Activated CD4-positive, alpha-beta memory T cell treated with anti-CD3 and anti-CD28 coated beads for 36 hours (primary cell): ENCODE data around the gene GPC5. TPM values are rescaled to one million over a fixed set of nuclear protein-coding genes. Genes with fewer than 3 reads are reported as not detected.

Experiments used
- CTCF ChIA-PET: fragments of 350-600 bp; sonication (Branson Sonifier 250); formaldehyde crosslinking; loops from one replicate; lab custom pipeline; 2021; ENCODE audit warnings: antibody characterized with exemption, inconsistent platforms; lab: Charles Lee
- POLR2A ChIA-PET: fragments of 350-600 bp; sonication (Branson Sonifier 250); formaldehyde crosslinking; loops from one replicate; lab custom pipeline; 2021; ENCODE audit warnings: antibody characterized with exemption; lab: Charles Lee
- DNase-seq: peaks from one replicate; pipeline ENCODE4 v3.0.0-alpha.2; 2020
- H3K27ac Mint-ChIP-seq: one replicate; pipeline ENCODE4 v1.8.0; 2021; ENCODE audit warnings: mixed read lengths
- H3K27me3 Mint-ChIP-seq: one replicate; pipeline ENCODE4 v1.8.0; 2021; ENCODE audit warnings: mixed read lengths
- H3K36me3 Mint-ChIP-seq: one replicate; pipeline ENCODE4 v1.8.0; 2021; ENCODE audit warnings: mixed read lengths
- H3K4me1 Mint-ChIP-seq: one replicate; pipeline ENCODE4 v1.8.0; 2021; ENCODE audit warnings: low read depth, mixed read lengths
- H3K4me3 Mint-ChIP-seq: one replicate; pipeline ENCODE4 v1.8.0; 2021; ENCODE audit warnings: mild to moderate bottlenecking, mixed read lengths
- H3K9me3 Mint-ChIP-seq: one replicate; pipeline ENCODE4 v1.8.0; 2021; ENCODE audit warnings: mixed read lengths
- intact Hi-C: fragments of 100-400 bp; cut with micrococcal nuclease; formaldehyde crosslinking; loops from one replicate; pipeline ENCODE4 v1.15.1; 2023
- total RNA-seq, 2 experiments: library from RNA; stranded (reverse); gene quantifications; one replicate each; pipeline ENCODE4 v1.2.3, GENCODE V29; 2021

The GPC5 gene
- total RNA-seq, 2 experiments from 2014 or later, result 0.17 to 0.29 TPM

DNA sequence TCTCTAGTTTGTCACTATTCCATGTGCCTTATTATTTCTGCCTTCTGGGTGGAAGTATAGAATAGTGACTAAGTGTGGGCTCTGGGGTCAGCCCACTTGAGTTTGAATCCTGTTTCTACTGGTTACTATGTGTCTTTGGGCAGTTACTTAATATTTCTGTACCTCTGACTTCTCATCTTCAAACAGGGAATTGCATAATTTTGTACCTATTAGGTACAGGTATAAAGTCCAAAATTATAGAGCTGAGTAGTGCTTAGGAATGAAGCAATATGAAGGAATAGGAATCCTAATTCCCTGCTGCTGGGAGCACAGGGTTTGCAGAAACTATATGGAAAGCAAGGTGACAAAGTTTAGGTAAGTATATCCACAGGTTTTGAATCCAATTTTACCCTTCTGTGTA, 564.5 kb downstream of the GPC5 start:
- ChIA-PET POLR2A (no interaction called here), CTCF (no interaction called here)
- no peaks in the 10 kb centered on the region for H3K36me3 Mint-ChIP-seq
- peaks cover 13% of the 10 kb centered on the region for H3K9me3 Mint-ChIP-seq
- H3K27me3 Mint-ChIP-seq, result no peaks in the 10 kb centered on the region
- H3K4me3 Mint-ChIP-seq, result no peak overlapping the region
- no peak for DNase-seq
- intact Hi-C loops, result no loop called here
- H3K27ac Mint-ChIP-seq, result no peak overlapping the region
- no peaks in the 10 kb centered on the region for H3K4me1 Mint-ChIP-seq

DNA sequence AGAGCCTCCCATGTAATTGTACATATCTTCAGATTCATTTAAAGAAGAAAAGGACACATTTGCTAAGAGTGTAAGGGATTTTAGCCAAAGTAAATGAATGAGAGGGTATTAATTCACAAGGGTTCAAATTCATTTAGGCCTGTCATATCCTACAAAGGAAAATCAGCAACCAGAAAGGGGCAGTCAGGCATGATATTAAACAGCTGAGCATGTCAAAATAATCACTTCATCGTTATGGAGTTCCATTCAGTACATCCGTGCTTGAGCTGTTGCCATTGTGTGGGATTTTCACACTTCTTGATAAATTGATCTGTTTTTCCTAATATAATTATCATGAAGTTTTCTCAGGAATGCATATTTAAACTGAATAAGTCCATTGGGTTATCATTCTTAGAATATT, 567.1 kb downstream of the GPC5 start:
- Mint-ChIP-seq H3K36me3 (no peaks in the 10 kb centered on the region), H3K4me1 (no peaks in the 10 kb centered on the region), H3K4me3 (no peak overlapping the region), H3K27me3 (no peaks in the 10 kb centered on the region), H3K9me3 (peaks cover 16% of the 10 kb centered on the region), H3K27ac (no peak overlapping the region)
- CTCF ChIA-PET, result no interaction called here
- intact Hi-C loops, result no loop called here
- DNase-seq, result no peak
- POLR2A ChIA-PET, result no interaction called here

DNA sequence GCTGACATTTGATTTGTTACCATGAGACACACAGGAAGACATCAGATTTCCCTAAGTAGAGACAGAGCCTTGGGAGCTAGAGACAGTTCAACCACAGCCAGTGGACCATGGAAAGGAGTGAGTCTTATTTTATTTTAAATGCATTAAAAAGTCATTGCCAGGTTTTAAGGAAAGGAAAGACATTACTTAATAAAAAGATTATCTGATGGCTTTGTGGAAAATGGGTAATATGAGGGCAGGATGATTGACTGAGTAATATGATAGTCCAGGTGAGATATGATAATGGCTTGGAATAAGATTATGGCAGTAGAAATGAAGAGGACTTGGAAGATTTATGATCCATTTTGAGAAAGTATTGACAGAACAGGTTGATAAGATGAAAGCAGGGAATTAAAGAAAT, 580.1 kb downstream of the GPC5 start:
- H3K27ac Mint-ChIP-seq, result no peak overlapping the region
- H3K4me1 Mint-ChIP-seq, result no peaks in the 10 kb centered on the region
- peaks cover 11% of the 10 kb centered on the region for H3K9me3 Mint-ChIP-seq
- H3K4me3 Mint-ChIP-seq, result no peak overlapping the region
- intact Hi-C loops, result no loop called here
- CTCF ChIA-PET, result no interaction called here
- POLR2A ChIA-PET, result no interaction called here
- no peaks in the 10 kb centered on the region for H3K27me3 Mint-ChIP-seq
- H3K36me3 Mint-ChIP-seq, result no peaks in the 10 kb centered on the region
- no peak for DNase-seq

DNA sequence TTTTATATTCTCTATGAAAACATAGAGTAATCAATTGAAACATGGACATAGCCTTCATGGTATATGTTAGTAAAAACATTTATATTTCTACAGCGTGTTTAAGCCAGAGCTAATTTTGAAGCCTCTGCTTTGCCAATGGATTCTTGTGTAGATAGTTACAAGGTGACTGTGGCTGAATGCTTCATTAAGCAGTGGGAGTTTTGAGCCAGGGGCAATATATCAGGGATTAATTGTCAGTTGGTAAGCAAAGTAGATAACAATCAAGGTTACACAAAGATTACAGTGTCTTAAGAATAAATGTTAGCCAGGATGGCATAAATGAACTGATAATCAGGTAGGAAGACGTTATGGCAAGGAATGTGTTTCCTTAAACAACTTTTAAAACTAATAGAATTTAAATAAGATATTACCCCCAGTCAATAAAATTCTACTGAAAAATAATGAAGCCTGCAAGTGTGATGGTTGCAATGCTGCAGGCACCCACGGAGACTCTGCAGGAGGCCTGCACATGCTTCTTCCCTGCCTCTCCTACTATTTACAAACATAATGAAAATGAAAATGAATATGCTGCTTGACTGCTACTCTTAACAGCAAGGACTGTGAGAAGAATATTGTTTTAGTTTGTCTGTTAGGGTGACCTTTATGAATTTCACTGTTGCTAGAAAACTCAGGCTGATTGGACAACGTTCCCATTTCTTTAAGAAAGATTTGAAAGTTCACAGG, 588.5 kb downstream of the GPC5 start:
- no peak for DNase-seq
- H3K27me3 Mint-ChIP-seq, result no peaks in the 10 kb centered on the region
- no peaks in the 10 kb centered on the region for H3K36me3 Mint-ChIP-seq
- POLR2A ChIA-PET, result no interaction called here
- no peaks in the 10 kb centered on the region for H3K4me1 Mint-ChIP-seq
- no peak overlapping the region for H3K4me3 Mint-ChIP-seq
- H3K27ac Mint-ChIP-seq, result no peak overlapping the region
- CTCF ChIA-PET, result no interaction called here
- intact Hi-C loops, result no loop called here
- H3K9me3 Mint-ChIP-seq, result peaks cover 3% of the 10 kb centered on the region

DNA sequence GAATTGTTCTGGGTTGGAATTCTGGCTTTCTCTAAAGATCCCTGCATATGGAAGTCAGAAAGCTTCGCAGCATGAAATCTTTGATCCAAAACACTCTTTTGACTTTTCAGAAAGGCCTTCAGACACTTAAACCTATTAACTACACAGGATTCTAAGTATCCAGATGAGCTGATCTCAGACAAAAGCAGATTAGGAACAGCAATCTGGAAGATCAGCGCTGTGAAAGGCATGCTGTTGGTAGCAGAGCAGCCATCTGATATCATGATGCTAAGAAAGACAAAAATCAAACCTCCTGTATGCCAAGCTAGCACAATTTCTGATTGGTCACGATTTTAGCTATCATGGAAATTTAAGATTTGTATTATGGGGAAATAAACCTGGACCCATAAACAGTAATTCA, 589.9 kb downstream of the GPC5 start:
- no peaks in the 10 kb centered on the region for H3K4me1 Mint-ChIP-seq
- CTCF ChIA-PET, result no interaction called here
- no peak for DNase-seq
- peaks cover 3% of the 10 kb centered on the region for H3K9me3 Mint-ChIP-seq
- intact Hi-C loops, result no loop called here
- POLR2A ChIA-PET, result no interaction called here
- H3K27me3 Mint-ChIP-seq, result no peaks in the 10 kb centered on the region
- no peak overlapping the region for H3K27ac Mint-ChIP-seq
- no peak overlapping the region for H3K4me3 Mint-ChIP-seq
- H3K36me3 Mint-ChIP-seq, result no peaks in the 10 kb centered on the region

DNA sequence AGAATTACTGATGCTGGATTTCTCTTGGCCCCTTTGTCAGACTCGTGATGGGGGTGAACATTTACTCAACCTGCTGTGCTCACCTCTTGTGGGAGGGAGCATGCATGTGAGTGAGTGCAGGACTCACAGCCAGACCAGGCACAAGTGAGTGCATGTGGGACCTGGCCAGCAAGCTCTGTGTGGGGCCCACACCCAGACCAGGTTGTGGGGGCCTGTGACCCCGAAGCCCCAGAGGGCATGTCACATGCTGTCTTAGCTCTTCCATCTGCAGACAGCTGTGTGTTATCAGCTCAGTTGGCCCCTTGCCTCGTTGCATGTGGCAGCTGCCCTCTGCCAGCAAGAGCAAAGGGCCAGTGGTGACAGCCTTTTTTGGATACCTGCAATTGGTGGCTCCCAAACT, 614.4 kb downstream of the GPC5 start:
- intact Hi-C loops, result no loop called here
- POLR2A ChIA-PET, result no interaction called here

DNA sequence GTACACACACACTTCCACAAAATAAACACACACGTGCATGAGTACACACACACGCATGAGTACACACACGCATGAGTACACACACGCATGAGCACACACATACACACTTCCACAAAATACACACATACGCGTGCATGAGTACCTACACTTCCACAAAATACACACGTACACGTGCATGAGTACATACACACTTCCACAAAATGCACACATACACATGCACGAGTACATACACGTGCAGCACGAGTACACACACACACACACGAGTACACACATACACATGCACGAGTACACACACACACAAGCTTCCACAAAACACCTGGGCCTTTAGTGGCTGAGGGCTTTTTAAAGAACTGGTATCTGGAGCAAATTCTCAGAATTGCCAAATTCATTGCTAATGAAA, 619.3 kb downstream of the GPC5 start:
- Mint-ChIP-seq H3K4me3 (no peak overlapping the region), H3K4me1 (no peaks in the 10 kb centered on the region), H3K27ac (no peak overlapping the region), H3K36me3 (no peaks in the 10 kb centered on the region), H3K9me3 (no peaks in the 10 kb centered on the region), H3K27me3 (no peaks in the 10 kb centered on the region)
- CTCF ChIA-PET, result no interaction called here
- intact Hi-C loops, result no loop called here
- DNase-seq, result no peak
- POLR2A ChIA-PET, result no interaction called here

More for the DNA sequence above, 614.4 kb downstream of the GPC5 start:
- H3K27me3 Mint-ChIP-seq, result no peaks in the 10 kb centered on the region
- DNase-seq, result no peak
- H3K9me3 Mint-ChIP-seq, result peaks cover 3% of the 10 kb centered on the region
- H3K4me3 Mint-ChIP-seq, result no peak overlapping the region
- no peaks in the 10 kb centered on the region for H3K4me1 Mint-ChIP-seq
- CTCF ChIA-PET, result no interaction called here
- H3K36me3 Mint-ChIP-seq, result no peaks in the 10 kb centered on the region
- no peak overlapping the region for H3K27ac Mint-ChIP-seq

DNA sequence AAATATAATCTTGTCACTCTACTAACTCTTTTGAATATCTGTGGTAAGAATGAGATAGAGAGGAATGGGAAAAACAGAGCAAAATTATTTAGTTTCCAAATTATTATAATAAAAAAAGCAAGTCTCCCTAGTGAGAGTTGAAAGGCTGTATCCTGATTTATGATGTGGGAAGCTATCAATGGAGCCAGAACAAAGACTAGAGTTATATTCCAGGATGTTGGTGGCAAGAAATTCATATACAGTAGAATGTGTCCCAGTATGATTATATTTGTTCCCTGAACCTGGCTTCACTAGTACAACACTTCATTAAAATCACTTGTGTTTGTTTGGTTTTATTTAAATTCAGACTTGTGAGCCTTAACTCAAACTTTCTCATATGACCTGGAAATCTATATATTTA, 630.3 kb downstream of the GPC5 start:
- ChIA-PET POLR2A (no interaction called here), CTCF (no interaction called here)
- DNase-seq, result no peak
- intact Hi-C loops, result no loop called here
- no peaks in the 10 kb centered on the region for H3K27me3 Mint-ChIP-seq
- no peak overlapping the region for H3K4me3 Mint-ChIP-seq
- no peaks in the 10 kb centered on the region for H3K4me1 Mint-ChIP-seq
- H3K27ac Mint-ChIP-seq, result no peak overlapping the region
- no peaks in the 10 kb centered on the region for H3K36me3 Mint-ChIP-seq
- H3K9me3 Mint-ChIP-seq, result peaks cover 15% of the 10 kb centered on the region

DNA sequence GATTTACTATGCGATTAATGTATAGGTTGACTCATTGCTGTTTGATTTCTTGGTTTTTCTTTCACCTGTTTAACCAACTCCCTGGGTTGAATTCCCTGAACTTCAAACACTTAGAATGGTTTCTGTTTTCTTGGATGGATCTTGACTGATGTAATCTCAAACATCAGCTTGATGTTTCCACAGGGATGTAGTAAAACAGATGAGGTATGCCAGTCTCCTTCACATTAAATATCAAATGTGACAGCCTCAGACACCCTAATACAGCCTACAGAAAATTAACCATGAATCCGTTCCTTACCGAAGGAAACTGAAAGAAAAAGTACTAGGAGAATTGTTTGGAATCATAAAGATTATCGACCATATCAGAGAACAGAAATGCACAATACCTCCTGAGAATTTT, 631.2 kb downstream of the GPC5 start:
- DNase-seq, result no peak
- H3K4me3 Mint-ChIP-seq, result no peak overlapping the region
- ChIA-PET POLR2A (no interaction called here), CTCF (no interaction called here)
- intact Hi-C loops, result no loop called here
- no peaks in the 10 kb centered on the region for H3K27me3 Mint-ChIP-seq
- no peaks in the 10 kb centered on the region for H3K36me3 Mint-ChIP-seq
- H3K4me1 Mint-ChIP-seq, result no peaks in the 10 kb centered on the region
- H3K27ac Mint-ChIP-seq, result no peak overlapping the region
- peaks cover 15% of the 10 kb centered on the region for H3K9me3 Mint-ChIP-seq

DNA sequence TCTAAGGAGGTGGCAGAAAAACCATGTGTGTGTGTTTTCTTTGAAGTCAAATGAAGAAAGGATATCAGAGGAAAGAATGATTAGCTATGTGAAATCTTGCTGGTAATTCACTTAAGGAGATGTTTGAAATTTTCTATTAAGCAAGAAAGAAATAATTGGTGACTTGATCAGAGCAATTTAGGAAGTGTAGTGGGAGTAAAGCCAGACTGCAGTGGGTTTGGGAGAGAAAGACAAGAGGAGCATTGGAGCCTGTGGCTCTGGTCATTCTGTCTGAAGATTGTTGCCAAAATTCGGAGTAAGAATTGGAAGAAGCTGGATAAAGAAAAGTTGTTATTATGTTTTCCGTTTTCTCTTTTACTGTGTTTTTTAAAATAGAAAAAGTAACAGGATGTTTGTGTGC, 640.5 kb downstream of the GPC5 start:
- Mint-ChIP-seq H3K27me3 (no peaks in the 10 kb centered on the region), H3K9me3 (peaks cover 3% of the 10 kb centered on the region), H3K36me3 (no peaks in the 10 kb centered on the region), H3K4me1 (no peaks in the 10 kb centered on the region), H3K4me3 (no peak overlapping the region), H3K27ac (no peak overlapping the region)
- ChIA-PET POLR2A (no interaction called here), CTCF (no interaction called here)
- no peak for DNase-seq
- intact Hi-C loops, result no loop called here

DNA sequence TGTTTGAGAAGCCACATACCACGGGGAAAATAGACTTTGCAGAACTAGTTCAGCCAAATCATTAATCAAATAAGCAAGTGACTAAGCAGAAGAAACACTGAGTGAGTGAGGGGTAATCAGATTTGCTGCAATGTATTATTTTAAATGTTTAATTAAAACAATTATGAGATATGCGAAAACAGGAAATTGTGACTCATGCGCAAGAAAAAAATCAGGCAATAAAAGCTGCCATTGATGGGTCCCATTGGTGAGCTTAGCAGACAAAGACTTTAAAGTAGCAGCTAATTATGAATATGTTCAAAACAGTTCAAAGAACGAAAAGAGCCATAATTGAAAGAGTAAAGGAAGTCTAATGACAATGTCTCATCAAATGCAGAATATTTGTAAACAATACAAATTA, 644.1 kb downstream of the GPC5 start:
- intact Hi-C loops, result no loop called here
- no peak overlapping the region for H3K4me3 Mint-ChIP-seq
- no peaks in the 10 kb centered on the region for H3K36me3 Mint-ChIP-seq
- H3K27ac Mint-ChIP-seq, result no peak overlapping the region
- ChIA-PET POLR2A (no interaction called here), CTCF (no interaction called here)
- DNase-seq, result no peak
- H3K27me3 Mint-ChIP-seq, result no peaks in the 10 kb centered on the region
- H3K9me3 Mint-ChIP-seq, result peaks cover 6% of the 10 kb centered on the region
- no peaks in the 10 kb centered on the region for H3K4me1 Mint-ChIP-seq

DNA sequence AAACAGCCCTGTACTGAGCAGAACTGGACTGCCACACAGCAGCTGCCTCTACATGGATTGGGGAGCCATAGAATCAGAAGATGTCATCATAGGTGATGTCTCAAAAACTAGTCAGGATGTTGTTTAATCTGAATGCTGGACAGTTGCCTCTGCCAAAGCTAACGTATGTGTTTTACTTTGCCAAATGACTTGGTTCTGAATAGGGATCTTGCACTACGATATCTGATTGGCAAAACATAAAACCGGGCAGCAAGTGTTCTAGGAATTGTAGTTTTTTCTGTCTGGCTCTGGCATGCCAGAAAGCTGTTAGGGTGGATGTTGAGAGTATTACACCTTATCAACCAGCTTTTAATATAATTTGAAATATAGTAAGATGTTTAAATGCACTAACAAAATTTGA, 645.9 kb downstream of the GPC5 start:
- no peaks in the 10 kb centered on the region for H3K36me3 Mint-ChIP-seq
- DNase-seq, result no peak
- H3K27ac Mint-ChIP-seq, result no peak overlapping the region
- peaks cover 6% of the 10 kb centered on the region for H3K9me3 Mint-ChIP-seq
- ChIA-PET CTCF (no interaction called here), POLR2A (no interaction called here)
- H3K27me3 Mint-ChIP-seq, result no peaks in the 10 kb centered on the region
- intact Hi-C loops, result no loop called here
- H3K4me1 Mint-ChIP-seq, result no peaks in the 10 kb centered on the region
- H3K4me3 Mint-ChIP-seq, result no peak overlapping the region

DNA sequence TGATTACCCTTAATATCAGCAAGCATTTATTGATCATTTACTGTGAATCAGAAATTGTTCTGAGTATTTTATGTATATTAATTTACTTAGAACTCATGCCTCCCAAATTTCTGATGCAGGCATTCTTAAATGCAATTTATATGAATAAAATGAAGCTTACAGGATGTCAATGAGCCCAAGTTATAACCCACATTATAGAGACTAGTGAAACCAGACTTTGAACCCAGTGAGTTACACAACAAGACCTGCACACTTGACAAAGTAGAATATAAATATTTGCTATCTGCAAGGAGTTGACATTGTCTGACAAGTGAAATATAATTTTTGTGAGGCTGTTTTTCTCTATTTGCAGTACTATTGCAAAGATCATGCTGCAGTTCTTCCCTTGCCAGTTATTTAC, 656.0 kb downstream of the GPC5 start:
- Mint-ChIP-seq H3K36me3 (no peaks in the 10 kb centered on the region), H3K4me1 (no peaks in the 10 kb centered on the region), H3K9me3 (peaks cover 4% of the 10 kb centered on the region), H3K4me3 (no peak overlapping the region), H3K27me3 (no peaks in the 10 kb centered on the region), H3K27ac (no peak overlapping the region)
- DNase-seq, result no peak
- ChIA-PET CTCF (no interaction called here), POLR2A (no interaction called here)
- intact Hi-C loops, result no loop called here
